HepG2 (cell line): Measurements from ENCODE around the gene ZNF839. TPM values are rescaled to one million over a fixed set of nuclear protein-coding genes. Genes with fewer than 3 reads are reported as not detected.

Experiments used
- CREM ChIP-seq, 2 experiments: sonication (generic) in 1 of 2; formaldehyde crosslinking in 1 of 2; IDR thresholded peaks; 2 replicates each; pipeline versions ENCODE4 v1.4.0 to v1.6.1; 2016 to 2020; ENCODE audit warnings: antibody characterized with exemption in 1 of 2, mild to moderate bottlenecking in 1 of 2, missing genetic modification reagents in 1 of 2
- DMAP1 ChIP-seq: IDR thresholded peaks from 2 replicates; pipeline ENCODE4 v1.6.1; 2016
- GABPA ChIP-seq, 2 experiments: IDR thresholded peaks; 2 replicates each; pipeline ENCODE4 v1.6.1; 2011 to 2016; ENCODE audit warnings: low read depth in 2 of 2, low read length in 1 of 2, missing biosample characterization in 1 of 2, missing genetic modification characterization in 1 of 2
- NCOA2 ChIP-seq: sonication (generic); formaldehyde crosslinking; IDR thresholded peaks from 2 replicates; pipeline ENCODE4 v1.8.0; 2022; ENCODE audit warnings: inconsistent platforms
- NFKB2 ChIP-seq: sonication (generic); formaldehyde crosslinking; IDR thresholded peaks from 2 replicates; pipeline ENCODE4 v1.4.0; 2020; ENCODE audit warnings: missing genetic modification reagents, borderline replicate concordance
- NR2C2 ChIP-seq: sonication (generic); formaldehyde crosslinking; IDR thresholded peaks from 2 replicates; pipeline ENCODE4 v1.4.0; 2020; ENCODE audit warnings: missing genetic modification reagents, mild to moderate bottlenecking, moderate library complexity, borderline replicate concordance
- RBFOX2 ChIP-seq: fragments of 200-400 bp; formaldehyde crosslinking; IDR thresholded peaks from 2 replicates; pipeline ENCODE4 v1.6.1; 2017; ENCODE audit warnings: low read depth, mild to moderate bottlenecking, low read length
- STAG1 ChIP-seq: sonication (generic); formaldehyde crosslinking; IDR thresholded peaks from 2 replicates; pipeline ENCODE4 v1.4.0; 2020; ENCODE audit warnings: missing genetic modification reagents
- ZKSCAN1 ChIP-seq: fragments of 150-350 bp; IDR thresholded peaks from 2 replicates; pipeline ENCODE4 v1.6.1; 2014; ENCODE audit warnings: low read length
- ZMYM2 ChIP-seq: sonication (generic); formaldehyde crosslinking; IDR thresholded peaks from 2 replicates; pipeline ENCODE4 v1.8.0; 2022; ENCODE audit warnings: mild to moderate bottlenecking, missing genetic modification reagents
- ZNF644 ChIP-seq: IDR thresholded peaks from 2 replicates; pipeline ENCODE4 v1.6.1; 2016; ENCODE audit warnings: low read depth
- polyA plus RNA-seq, 8 experiments: library from polyadenylated mRNA; depleted of rRNA in 3 of 8; stranded (reverse) in 7 of 8; unstranded in 1 of 8; fragments of >200 nt; fragmentation: Illumina TruSeq in 4 of 8; extraction: Trizol in 4 of 8; gene quantifications; 2 replicates each; pipeline versions ENCODE4 v1.2.1 to v1.2.3, GENCODE V29; 2011 to 2016; ENCODE audit warnings: low read depth in 4 of 8, missing spikeins in 1 of 8, mixed read lengths in 1 of 8; ENCODE audit not compliant: insufficient read depth in 1 of 8
- total RNA-seq, 5 experiments: library from RNA; depleted of rRNA; stranded (reverse); fragments of >200 nt; fragmentation: Illumina TruSeq; extraction: Trizol; gene quantifications; 2 replicates each; pipeline ENCODE4 v1.2.3, GENCODE V29; 2016; ENCODE audit warnings: low read depth in 1 of 5
- TF ChIP-seq, protein P1 (sequence below): sonication (generic); formaldehyde crosslinking; IDR thresholded peaks from 2 replicates; pipeline ENCODE4 v1.5.1; 2020; ENCODE audit warnings: missing genetic modification reagents, mild to moderate bottlenecking, borderline replicate concordance
- TF ChIP-seq, protein P2 (sequence below): sonication (generic); formaldehyde crosslinking; IDR thresholded peaks from 2 replicates; pipeline ENCODE4 v1.4.0; 2020; ENCODE audit warnings: mild to moderate bottlenecking, missing genetic modification reagents
- TF ChIP-seq, protein P3 (sequence below): sonication (generic); formaldehyde crosslinking; IDR thresholded peaks from 2 replicates; pipeline ENCODE4 v1.8.1; 2022; ENCODE audit warnings: low read depth, mild to moderate bottlenecking, missing genetic modification reagents
- TF ChIP-seq, protein P4 (sequence below): IDR thresholded peaks from 2 replicates; pipeline ENCODE4 v1.6.1; 2012; ENCODE audit warnings: low read depth, low read length, improper control_type of control experiment
- TF ChIP-seq, protein P5 (sequence below): IDR thresholded peaks from 2 replicates; pipeline ENCODE4 v1.6.1; 2018; ENCODE audit warnings: missing genetic modification reagents, mild to moderate bottlenecking, missing compliant biosample characterization

The ZNF839 gene
- total and polyA plus RNA-seq, 2 of the 13 experiments (the other 11 are each of a cell fraction or from before 2014, with no cell fraction given) = 11.1 to 12.8 TPM

DNA sequence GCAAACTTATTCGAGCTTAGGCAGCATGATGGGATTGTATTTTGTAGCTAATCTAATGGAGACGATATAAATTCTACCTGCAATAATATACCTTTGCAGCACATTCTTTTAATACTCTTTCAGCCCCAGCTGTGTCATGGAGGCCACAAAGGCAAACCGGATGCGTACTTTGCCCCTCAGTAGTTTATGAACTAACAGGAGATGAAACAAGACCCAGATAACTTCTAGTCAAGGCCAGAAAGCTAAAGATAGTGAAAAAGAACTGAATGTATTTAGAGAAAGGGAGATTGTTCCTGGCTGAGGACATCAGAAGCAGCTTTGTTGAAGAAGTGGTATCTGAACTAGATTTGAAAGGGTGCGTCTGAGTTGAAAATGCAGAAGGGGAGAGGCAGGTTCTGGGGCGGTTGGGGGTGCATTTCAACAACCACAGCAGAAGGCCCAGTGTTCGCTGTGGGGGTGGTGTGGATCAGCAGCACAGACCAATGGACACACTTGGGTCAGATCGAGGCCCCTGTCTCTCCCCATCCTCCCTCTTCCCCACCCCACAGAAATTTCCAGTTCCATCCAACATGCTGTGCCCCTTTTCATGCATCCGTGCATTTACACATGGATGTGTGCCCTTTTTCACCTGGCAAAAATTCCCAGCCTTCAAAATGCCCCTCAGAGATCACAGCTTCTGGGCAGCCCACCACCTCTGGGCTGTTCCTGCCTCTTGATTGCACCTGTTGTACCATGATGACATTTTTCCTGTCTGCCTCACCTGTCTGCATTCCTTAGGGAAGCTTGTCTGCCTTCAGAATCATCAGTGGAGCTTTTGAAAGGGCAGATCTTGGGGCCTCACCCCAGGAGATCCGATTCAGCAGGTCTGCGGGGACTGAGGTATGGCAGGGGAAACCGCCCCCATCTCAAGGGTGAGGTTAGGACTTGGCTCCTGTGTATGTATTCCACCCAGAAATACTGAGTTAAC lies 2.2 kb downstream of the ZNF839 start (continued):
- TF ChIP-seq GABPA (IDR thresholded peaks at IDR 0.05; ENCODE audit: low read depth, low read length) = no peak
- peak; percentile 27; the same call in 1 of the 2 replicates for TF ChIP-seq GABPA (CRISPR knock-in tag; IDR thresholded peaks at IDR 0.05; ENCODE audit: low read depth)
- TF ChIP-seq, protein P1, sequence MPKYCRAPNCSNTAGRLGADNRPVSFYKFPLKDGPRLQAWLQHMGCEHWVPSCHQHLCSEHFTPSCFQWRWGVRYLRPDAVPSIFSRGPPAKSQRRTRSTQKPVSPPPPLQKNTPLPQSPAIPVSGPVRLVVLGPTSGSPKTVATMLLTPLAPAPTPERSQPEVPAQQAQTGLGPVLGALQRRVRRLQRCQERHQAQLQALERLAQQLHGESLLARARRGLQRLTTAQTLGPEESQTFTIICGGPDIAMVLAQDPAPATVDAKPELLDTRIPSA (CRISPR knock-in tag) = no peak
- TF ChIP-seq DMAP1 = peak; percentile 69
- TF ChIP-seq RBFOX2 = peak; percentile 17
- TF ChIP-seq ZMYM2 = peak; percentile 45; the same call in 1 of the 2 replicates
- 0 out of 2 replicates have a peak, but pooled peaks have one; percentile 42 for TF ChIP-seq NR2C2 (CRISPR knock-in tag)
- no peak for TF ChIP-seq NFKB2 (CRISPR knock-in tag)
- TF ChIP-seq NCOA2 = peak; percentile 84
- TF ChIP-seq, protein P2, sequence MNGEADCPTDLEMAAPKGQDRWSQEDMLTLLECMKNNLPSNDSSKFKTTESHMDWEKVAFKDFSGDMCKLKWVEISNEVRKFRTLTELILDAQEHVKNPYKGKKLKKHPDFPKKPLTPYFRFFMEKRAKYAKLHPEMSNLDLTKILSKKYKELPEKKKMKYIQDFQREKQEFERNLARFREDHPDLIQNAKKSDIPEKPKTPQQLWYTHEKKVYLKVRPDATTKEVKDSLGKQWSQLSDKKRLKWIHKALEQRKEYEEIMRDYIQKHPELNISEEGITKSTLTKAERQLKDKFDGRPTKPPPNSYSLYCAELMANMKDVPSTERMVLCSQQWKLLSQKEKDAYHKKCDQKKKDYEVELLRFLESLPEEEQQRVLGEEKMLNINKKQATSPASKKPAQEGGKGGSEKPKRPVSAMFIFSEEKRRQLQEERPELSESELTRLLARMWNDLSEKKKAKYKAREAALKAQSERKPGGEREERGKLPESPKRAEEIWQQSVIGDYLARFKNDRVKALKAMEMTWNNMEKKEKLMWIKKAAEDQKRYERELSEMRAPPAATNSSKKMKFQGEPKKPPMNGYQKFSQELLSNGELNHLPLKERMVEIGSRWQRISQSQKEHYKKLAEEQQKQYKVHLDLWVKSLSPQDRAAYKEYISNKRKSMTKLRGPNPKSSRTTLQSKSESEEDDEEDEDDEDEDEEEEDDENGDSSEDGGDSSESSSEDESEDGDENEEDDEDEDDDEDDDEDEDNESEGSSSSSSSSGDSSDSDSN (CRISPR knock-in tag) = 0 out of 2 replicates have a peak, but pooled peaks have one; percentile 15
- TF ChIP-seq CREM (IDR thresholded peaks at IDR 0.05) = peak; percentile 76
- TF ChIP-seq CREM (CRISPR knock-in tag; IDR thresholded peaks at IDR 0.05) = no peak
- TF ChIP-seq, protein P3, sequence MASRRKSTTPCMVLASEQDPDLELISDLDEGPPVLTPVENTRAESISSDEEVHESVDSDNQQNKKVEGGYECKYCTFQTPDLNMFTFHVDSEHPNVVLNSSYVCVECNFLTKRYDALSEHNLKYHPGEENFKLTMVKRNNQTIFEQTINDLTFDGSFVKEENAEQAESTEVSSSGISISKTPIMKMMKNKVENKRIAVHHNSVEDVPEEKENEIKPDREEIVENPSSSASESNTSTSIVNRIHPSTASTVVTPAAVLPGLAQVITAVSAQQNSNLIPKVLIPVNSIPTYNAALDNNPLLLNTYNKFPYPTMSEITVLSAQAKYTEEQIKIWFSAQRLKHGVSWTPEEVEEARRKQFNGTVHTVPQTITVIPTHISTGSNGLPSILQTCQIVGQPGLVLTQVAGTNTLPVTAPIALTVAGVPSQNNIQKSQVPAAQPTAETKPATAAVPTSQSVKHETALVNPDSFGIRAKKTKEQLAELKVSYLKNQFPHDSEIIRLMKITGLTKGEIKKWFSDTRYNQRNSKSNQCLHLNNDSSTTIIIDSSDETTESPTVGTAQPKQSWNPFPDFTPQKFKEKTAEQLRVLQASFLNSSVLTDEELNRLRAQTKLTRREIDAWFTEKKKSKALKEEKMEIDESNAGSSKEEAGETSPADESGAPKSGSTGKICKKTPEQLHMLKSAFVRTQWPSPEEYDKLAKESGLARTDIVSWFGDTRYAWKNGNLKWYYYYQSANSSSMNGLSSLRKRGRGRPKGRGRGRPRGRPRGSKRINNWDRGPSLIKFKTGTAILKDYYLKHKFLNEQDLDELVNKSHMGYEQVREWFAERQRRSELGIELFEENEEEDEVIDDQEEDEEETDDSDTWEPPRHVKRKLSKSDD (CRISPR knock-in tag) = no peak
- peak; percentile 61; the same call in 1 of the 2 replicates for TF ChIP-seq ZNF644 (CRISPR knock-in tag)
- TF ChIP-seq STAG1 (CRISPR knock-in tag) = 0 out of 2 replicates have a peak, but pooled peaks have one; percentile 6
- TF ChIP-seq, protein P4, sequence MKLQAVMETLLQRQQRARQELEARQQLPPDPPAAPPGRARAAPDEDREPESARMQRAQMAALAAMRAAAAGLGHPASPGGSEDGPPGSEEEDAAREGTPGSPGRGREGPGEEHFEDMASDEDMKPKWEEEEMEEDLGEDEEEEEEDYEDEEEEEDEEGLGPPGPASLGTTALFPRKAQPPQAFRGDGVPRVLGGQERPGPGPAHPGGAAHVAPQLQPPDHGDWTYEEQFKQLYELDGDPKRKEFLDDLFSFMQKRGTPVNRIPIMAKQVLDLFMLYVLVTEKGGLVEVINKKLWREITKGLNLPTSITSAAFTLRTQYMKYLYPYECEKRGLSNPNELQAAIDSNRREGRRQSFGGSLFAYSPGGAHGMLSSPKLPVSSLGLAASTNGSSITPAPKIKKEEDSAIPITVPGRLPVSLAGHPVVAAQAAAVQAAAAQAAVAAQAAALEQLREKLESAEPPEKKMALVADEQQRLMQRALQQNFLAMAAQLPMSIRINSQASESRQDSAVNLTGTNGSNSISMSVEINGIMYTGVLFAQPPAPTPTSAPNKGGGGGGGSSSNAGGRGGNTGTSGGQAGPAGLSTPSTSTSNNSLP = 0 out of 2 replicates have a peak, but pooled peaks have one; percentile 12
- TF ChIP-seq ZKSCAN1 = no peak
- TF ChIP-seq, protein P5, sequence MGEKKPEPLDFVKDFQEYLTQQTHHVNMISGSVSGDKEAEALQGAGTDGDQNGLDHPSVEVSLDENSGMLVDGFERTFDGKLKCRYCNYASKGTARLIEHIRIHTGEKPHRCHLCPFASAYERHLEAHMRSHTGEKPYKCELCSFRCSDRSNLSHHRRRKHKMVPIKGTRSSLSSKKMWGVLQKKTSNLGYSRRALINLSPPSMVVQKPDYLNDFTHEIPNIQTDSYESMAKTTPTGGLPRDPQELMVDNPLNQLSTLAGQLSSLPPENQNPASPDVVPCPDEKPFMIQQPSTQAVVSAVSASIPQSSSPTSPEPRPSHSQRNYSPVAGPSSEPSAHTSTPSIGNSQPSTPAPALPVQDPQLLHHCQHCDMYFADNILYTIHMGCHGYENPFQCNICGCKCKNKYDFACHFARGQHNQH = peak; percentile 13; the same call in 1 of the 2 replicates
